HG02885 (cell line): ENCODE data around the gene METTL23.

ENCODE experiments used
- ATAC-seq: cut with Tn5 transposase; IDR thresholded peaks from one replicate; pipeline ENCODE4 v1.9.1; 2021; ENCODE audit warnings: mild to moderate bottlenecking; ENCODE audit not compliant: unreplicated experiment, poor library complexity

Gene METTL23

DNA sequence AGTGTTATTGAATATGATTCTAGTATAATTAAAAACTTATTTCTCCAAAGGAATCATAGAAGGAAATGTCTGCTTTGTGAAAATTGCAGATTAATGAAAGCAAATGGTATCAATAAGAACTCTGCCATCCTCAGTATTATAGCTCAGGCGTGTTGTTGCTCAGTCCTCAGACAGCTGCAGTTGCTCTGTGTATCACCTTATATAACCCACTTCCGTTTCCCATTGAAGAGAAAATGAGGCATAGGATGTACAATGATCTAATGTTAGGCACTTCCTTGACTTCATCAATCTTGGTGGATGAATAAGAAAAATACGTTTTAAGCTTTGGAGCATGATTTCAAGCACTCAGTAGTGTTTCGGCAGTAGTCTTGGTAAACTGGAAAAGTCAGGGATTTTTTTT is 25.4 kb downstream of the METTL23 start:
- no peak for ATAC-seq

DNA sequence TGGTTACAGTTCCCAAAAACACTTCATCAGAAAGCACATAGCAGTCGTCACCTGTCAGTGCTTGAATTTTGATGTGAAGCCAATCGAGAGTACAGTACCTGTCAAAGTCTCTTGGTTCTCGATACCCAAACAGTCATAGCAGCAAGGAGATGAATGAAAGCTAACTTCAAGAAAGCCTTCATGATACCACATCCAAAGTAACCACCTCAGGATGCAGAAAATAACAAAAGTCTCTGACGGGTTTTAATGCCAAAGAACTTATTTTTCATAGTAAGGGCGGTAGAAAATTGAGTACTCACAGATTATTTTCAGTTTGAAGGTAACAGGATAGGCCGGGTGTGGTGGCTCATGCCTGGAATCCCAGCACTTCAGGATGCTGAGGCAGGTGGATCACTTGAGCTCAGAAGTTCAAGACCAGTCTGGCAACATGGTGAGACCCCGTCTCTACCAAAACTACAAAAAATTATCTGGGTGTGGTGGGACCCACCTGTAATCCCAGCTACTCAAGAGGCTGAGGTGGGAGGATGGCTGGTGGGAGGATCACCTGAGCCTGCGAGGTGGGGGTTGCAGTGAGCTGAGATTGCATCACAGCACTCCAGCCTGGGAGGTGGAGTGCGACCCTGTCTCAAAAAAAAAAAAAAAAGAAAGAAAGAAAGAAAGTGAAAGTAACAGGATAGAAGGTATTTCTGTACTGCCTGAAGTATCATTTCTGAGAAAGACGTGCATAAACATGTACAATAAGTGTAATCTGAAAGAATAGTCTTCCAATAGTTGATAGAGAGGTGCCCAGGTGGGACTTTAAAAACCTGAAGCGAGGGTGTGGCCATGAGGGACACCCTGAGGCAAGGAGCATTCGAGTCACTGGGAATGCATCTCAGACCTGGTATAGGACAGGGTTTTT is 26.7 kb downstream of the METTL23 start:
- ATAC-seq, result no peak

- no peak for ATAC-seq
These were observed 28.6 kb downstream of the METTL23 start for GRCh38 chr17:76755285-76755684.

GRCh38 chr17:76757256-76757655 is 30.6 kb downstream of the METTL23 start:
- no peak for ATAC-seq

DNA sequence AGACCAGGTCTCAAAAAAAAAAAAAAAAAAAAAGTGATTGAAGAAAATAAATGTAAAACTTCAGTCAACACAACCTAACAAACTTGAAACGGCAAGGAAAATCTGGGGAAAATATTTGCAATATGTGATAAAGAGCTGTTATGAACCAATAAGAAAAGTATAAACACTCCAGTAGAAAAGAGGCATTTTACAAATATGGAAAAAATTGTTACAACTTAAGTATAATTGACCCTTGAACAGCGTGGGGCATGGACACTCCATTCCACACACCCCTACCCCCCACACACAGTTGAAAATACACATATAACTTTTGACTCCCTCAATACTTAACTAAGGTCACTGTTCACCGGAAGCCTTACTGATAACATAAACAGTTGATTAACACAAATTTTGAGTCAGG is 31.9 kb downstream of the METTL23 start:
- no peak for ATAC-seq

DNA sequence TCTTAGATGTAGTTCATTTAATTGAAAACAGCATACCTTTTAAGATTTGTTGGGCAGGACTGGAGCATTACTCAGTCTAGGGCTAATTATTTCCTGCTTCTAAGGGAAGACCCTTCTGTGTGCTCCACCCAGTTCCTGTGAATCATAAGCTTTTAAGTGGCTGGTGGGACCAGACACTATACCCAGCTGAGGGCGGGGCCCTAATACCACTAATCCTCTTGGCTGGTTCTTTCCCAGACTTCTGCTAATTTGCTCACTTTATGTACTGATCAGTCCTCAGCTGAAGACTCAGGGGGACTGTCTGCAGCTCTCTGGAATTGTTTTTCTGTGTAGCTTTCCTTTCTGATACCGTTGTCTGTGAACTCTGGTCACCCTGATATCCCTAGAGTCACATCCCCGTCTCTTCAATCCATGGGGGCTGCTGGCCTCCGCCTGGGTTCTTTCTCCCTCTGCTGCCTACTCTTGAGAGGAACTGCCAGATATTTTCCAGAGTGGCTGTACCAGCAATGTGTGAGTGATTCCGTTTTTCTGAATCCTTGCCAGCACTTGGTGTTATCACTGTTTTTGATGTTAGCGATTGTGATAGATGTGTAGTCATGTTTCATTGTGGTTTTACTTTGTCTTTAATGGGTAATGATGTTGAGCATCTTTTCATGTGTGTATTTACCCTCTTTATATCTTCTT is 46.3 kb downstream of the METTL23 start:
- no peak for ATAC-seq

DNA sequence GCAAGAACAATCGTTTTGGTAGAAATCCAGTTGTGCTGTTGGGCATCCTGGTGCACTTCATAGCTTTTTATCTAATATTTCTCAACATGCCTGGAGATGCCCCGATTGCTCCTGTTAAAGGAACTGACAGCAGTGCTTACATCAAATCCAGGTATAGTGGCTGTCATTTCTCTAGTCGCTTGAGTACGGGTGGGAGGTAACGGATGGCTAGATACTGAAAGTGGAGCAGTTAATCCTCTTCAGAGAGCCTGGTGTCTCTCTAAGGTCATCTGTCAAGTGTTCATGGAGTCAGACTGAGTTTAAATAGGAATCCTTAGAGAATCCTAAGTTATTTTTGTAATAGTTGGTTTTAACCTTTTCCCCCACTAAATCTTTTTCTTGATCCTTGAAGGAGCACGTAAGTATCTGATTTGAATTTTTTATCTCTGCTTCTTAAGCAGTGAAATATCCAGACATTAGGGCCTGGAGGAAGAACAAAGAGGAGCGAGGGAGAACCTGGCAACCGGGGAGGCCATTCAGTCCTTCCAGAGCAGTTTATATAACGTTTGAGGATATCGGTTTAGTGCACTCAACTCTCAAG is 48.5 kb downstream of the METTL23 start:
- no peak for ATAC-seq

DNA sequence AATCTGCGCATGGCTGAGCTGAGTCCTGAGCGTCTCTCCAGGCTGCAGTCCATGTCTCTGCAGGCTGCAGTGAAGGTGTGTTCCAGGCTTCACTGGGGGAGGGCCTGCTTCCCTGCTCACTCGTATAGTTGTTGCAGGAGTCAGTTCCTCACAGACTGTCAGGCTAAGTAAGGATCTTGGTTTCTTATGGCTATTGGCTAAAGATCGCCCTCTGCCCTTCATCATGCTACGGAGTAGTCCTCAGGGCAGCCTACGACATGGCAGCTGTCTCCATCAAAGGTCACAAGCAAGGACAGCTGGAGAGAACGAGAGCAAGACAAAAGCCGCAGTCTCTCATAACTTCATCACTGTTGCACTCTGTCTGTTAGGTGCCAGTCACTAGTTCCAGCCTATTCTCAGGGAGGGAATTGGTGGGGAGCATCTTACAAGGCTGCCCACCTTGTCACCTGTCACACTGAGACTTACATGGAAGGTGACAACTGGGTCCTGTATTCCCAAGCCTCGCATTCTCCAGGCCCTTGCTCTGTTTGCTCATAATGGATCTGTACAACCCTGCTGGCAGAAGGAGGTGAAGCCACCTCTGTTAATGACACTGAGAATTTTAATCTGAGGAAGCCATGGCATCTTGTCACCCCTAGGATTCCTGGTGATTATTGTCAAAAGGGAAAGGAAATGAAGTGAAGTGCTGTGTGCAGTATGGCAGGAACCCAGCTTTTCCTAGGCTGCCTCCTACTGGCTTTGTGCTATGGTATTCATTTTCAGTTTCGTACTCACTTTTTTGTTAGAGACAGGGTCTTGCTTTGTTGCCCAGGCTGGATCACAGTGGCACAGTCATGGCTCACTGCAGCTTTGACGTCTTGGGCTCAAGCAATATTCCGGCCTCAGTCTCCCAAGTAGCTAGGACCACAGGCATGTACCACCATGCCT is 54.7 kb downstream of the METTL23 start:
- no peak for ATAC-seq

DNA sequence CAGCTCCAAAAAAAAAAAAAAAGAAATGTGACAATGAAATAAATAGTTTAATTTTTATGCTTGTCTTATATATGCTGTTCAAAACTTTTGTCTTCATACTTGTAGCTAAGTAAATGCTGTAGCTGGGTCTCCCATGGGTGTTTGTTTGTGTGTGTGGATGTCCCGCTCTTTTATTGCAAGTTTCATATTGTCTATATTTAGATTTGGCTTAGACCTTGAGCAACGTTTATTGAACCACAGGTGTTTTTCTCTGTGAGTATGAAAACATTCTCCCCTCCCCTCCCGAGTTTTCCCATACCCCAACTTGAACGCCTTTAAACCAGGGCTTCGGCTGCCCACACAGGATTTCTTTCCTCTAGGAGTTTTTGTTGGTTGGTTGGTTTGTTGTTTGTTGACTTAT is 56.5 kb downstream of the METTL23 start:
- ATAC-seq, result no peak
